Peyer's patch (tissue), 4 donors: ENCODE measurements around the gene RECK.

Experiments
- CTCF ChIP-seq, 6 experiments: fragments of 450-650 bp in 4 of 6; fragments of 200-600 bp in 2 of 6; sonication (generic) in 1 of 6; IDR thresholded peaks; one replicate each; pipeline ENCODE4 v1.5.1; 2017 to 2019; ENCODE audit warnings: antibody characterized with exemption in 6 of 6, mild to moderate bottlenecking in 3 of 6, moderate library complexity in 1 of 6
- POLR2A ChIP-seq, 2 donors: fragments of 450-650 bp; IDR thresholded peaks; one replicate each; pipeline ENCODE4 v1.5.1; 2017; ENCODE audit warnings: antibody characterized with exemption in 2 of 2, mild to moderate bottlenecking in 2 of 2, moderate library complexity in 2 of 2

- TF ChIP-seq POLR2A (IDR thresholded peaks at IDR 0.05) = no peak
- TF ChIP-seq CTCF (IDR thresholded peaks at IDR 0.05) = no peak
Observed at GRCh38 chr9:36034234-36034633, 2.5 kb upstream of the RECK start.
